ENCODE data around the gene CD19. TPM values are rescaled to one million over a fixed set of nuclear protein-coding genes. Genes with fewer than 3 reads are reported as not detected.

Gene CD19
- polyA plus RNA-seq, 1 donor from 2014 or later: not detected

DNA sequence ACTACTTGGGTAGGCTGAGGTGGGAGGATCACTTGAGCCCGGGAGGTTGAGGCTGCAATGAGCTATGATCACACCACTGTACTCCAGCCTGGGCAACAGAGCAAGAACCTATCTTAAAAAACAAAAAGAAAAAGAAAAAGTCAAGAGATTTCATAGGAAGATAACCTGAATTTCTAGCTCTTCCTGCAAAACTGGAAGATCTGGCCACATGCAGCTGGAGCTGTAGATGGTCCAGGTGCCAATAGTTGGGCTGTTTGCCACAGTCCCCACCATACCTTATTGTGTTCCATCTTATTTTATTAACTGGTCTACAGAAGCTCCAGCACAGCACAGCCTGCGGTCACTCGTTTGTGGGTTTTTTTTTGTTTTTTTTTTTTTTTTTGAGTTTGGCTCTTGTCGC, 38.5 kb upstream of the CD19 start:
- Histone ChIP-seq H4K20me1 (ENCODE audit: insufficient read depth) (no peaks in the 10 kb centered on the region), H2AFZ (ENCODE audit: low read depth, low read length) (no peak overlapping the region), H3K9me3 (ENCODE audit: low read length) (no peaks in the 10 kb centered on the region), H3K27ac (ENCODE audit: low read length) (no peak overlapping the region), H3F3A (ENCODE audit: insufficient read depth, low read length, poor library complexity, severe bottlenecking) (no peaks in the 10 kb centered on the region), H3K36me3 (ENCODE audit: insufficient read depth, low read length) (no peaks in the 10 kb centered on the region), H3K9ac (ENCODE audit: low read length) (no peak overlapping the region), H3K79me2 (replicated peaks; ENCODE audit: insufficient read depth, low read length) (no peaks in the 10 kb centered on the region), H3K27me3 (ENCODE audit: insufficient read depth, low read depth, low read length) (no peaks in the 10 kb centered on the region), H3K4me2 (ENCODE audit: low read length) (no peak overlapping the region), H3K4me3 (ENCODE audit: low read length) (no peak overlapping the region), H3K9me2 (ENCODE audit: insufficient read depth, low read length) (no peaks in the 10 kb centered on the region)
- no peak for TF ChIP-seq POLR2AphosphoS5 (IDR thresholded peaks at IDR 0.05)
- no peak for TF ChIP-seq SMC3 (conservative IDR thresholded peaks at IDR 0.05; ENCODE audit: poor library complexity)
- TF ChIP-seq, protein P1, sequence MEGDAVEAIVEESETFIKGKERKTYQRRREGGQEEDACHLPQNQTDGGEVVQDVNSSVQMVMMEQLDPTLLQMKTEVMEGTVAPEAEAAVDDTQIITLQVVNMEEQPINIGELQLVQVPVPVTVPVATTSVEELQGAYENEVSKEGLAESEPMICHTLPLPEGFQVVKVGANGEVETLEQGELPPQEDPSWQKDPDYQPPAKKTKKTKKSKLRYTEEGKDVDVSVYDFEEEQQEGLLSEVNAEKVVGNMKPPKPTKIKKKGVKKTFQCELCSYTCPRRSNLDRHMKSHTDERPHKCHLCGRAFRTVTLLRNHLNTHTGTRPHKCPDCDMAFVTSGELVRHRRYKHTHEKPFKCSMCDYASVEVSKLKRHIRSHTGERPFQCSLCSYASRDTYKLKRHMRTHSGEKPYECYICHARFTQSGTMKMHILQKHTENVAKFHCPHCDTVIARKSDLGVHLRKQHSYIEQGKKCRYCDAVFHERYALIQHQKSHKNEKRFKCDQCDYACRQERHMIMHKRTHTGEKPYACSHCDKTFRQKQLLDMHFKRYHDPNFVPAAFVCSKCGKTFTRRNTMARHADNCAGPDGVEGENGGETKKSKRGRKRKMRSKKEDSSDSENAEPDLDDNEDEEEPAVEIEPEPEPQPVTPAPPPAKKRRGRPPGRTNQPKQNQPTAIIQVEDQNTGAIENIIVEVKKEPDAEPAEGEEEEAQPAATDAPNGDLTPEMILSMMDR (IDR thresholded peaks at IDR 0.05; ENCODE audit: poor library complexity, severe bottlenecking): no peak
- TF ChIP-seq, protein P2, sequence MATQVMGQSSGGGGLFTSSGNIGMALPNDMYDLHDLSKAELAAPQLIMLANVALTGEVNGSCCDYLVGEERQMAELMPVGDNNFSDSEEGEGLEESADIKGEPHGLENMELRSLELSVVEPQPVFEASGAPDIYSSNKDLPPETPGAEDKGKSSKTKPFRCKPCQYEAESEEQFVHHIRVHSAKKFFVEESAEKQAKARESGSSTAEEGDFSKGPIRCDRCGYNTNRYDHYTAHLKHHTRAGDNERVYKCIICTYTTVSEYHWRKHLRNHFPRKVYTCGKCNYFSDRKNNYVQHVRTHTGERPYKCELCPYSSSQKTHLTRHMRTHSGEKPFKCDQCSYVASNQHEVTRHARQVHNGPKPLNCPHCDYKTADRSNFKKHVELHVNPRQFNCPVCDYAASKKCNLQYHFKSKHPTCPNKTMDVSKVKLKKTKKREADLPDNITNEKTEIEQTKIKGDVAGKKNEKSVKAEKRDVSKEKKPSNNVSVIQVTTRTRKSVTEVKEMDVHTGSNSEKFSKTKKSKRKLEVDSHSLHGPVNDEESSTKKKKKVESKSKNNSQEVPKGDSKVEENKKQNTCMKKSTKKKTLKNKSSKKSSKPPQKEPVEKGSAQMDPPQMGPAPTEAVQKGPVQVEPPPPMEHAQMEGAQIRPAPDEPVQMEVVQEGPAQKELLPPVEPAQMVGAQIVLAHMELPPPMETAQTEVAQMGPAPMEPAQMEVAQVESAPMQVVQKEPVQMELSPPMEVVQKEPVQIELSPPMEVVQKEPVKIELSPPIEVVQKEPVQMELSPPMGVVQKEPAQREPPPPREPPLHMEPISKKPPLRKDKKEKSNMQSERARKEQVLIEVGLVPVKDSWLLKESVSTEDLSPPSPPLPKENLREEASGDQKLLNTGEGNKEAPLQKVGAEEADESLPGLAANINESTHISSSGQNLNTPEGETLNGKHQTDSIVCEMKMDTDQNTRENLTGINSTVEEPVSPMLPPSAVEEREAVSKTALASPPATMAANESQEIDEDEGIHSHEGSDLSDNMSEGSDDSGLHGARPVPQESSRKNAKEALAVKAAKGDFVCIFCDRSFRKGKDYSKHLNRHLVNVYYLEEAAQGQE (IDR thresholded peaks at IDR 0.05; ENCODE audit: borderline replicate concordance): no peak
- no peak for TF ChIP-seq EZH2 (IDR thresholded peaks at IDR 0.05; ENCODE audit: borderline replicate concordance, insufficient read depth, low read length, poor library complexity, severe bottlenecking)
- no peak for TF ChIP-seq TAF1 (IDR thresholded peaks at IDR 0.05; ENCODE audit: low read depth)
- no peak for TF ChIP-seq RAD21 (conservative IDR thresholded peaks at IDR 0.05)
- TF ChIP-seq MXI1 (conservative IDR thresholded peaks at IDR 0.05; ENCODE audit: poor library complexity, severe bottlenecking): no peak
- no peak for TF ChIP-seq EP300 (conservative IDR thresholded peaks at IDR 0.05; ENCODE audit: poor library complexity, severe bottlenecking)

DNA sequence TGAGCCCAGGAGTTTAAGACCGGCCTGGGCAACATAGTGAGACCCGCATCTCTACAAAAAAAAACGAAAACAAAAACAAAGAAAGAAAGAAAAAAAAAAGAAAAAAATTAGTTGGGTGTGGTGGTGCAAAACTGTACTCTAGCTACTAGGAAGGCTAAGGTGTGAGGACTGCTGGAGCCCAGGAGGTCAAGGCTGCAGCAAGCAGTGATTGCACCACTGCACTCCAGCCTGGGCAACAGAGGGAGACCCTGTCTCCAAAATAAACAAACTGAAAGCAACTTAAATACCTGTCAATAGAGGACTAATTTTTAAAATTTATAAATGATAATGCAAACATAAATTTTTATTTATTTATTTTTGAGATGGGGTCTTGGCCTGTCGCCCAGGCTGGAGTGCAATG, 36.2 kb upstream of the CD19 start:
- H3K36me3 ChIP-seq (ENCODE audit: insufficient read depth, low read length): no peaks in the 10 kb centered on the region
- no peaks in the 10 kb centered on the region for H3F3A ChIP-seq (ENCODE audit: insufficient read depth, low read length, poor library complexity, severe bottlenecking)
- H3K79me2 ChIP-seq (replicated peaks; ENCODE audit: insufficient read depth, low read length): no peaks in the 10 kb centered on the region
- no peak overlapping the region for H3K4me2 ChIP-seq (ENCODE audit: low read length)
- no peak overlapping the region for H3K4me3 ChIP-seq (ENCODE audit: low read length)
- TF ChIP-seq, protein P1 (IDR thresholded peaks at IDR 0.05; ENCODE audit: poor library complexity, severe bottlenecking): no peak
- TF ChIP-seq RAD21 (conservative IDR thresholded peaks at IDR 0.05) (no peak), EP300 (conservative IDR thresholded peaks at IDR 0.05; ENCODE audit: poor library complexity, severe bottlenecking) (no peak), POLR2AphosphoS5 (IDR thresholded peaks at IDR 0.05) (no peak), EZH2 (IDR thresholded peaks at IDR 0.05; ENCODE audit: borderline replicate concordance, insufficient read depth, low read length, poor library complexity, severe bottlenecking) (no peak), SMC3 (conservative IDR thresholded peaks at IDR 0.05; ENCODE audit: poor library complexity) (no peak), MXI1 (conservative IDR thresholded peaks at IDR 0.05; ENCODE audit: poor library complexity, severe bottlenecking) (no peak), TAF1 (IDR thresholded peaks at IDR 0.05; ENCODE audit: low read depth) (no peak)
- TF ChIP-seq, protein P2 (IDR thresholded peaks at IDR 0.05; ENCODE audit: borderline replicate concordance): no peak
- H3K27me3 ChIP-seq (ENCODE audit: insufficient read depth, low read depth, low read length): no peaks in the 10 kb centered on the region
- no peak overlapping the region for H2AFZ ChIP-seq (ENCODE audit: low read depth, low read length)
- H3K9me3 ChIP-seq (ENCODE audit: low read length): no peaks in the 10 kb centered on the region
- no peaks in the 10 kb centered on the region for H3K9me2 ChIP-seq (ENCODE audit: insufficient read depth, low read length)
- no peak overlapping the region for H3K9ac ChIP-seq (ENCODE audit: low read length)
- H4K20me1 ChIP-seq (ENCODE audit: insufficient read depth): no peaks in the 10 kb centered on the region
- no peak overlapping the region for H3K27ac ChIP-seq (ENCODE audit: low read length)

Data from neural cell (in vitro differentiated cells).